HAP-1 (cell line): Measurements from ENCODE around the gene MAPK10.

ENCODE experiments used
- DNase-seq, 2 experiments: peaks; one replicate each; pipeline ENCODE4 v3.0.0-alpha.2; 2016 to 2020; ENCODE audit warnings: low spot score in 2 of 2
- H3K27me3 ChIP-seq: fragments of 250-450 bp; sonication (Bioruptor Pico); 2 replicates; pipeline ENCODE4 v1.5.1; 2020; ENCODE audit warnings: low read depth, mild to moderate bottlenecking, moderate library complexity
- H3K36me3 ChIP-seq: fragments of 250-450 bp; sonication (Bioruptor Pico); replicated peaks from 2 replicates; pipeline ENCODE4 v1.5.1; 2020; ENCODE audit warnings: mild to moderate bottlenecking
- H3K4me1 ChIP-seq: fragments of 250-450 bp; sonication (Bioruptor Pico); 2 replicates; pipeline ENCODE4 v1.5.1; 2020; ENCODE audit warnings: mild to moderate bottlenecking
- H3K4me3 ChIP-seq: fragments of 250-450 bp; sonication (Bioruptor Pico); 2 replicates; pipeline ENCODE4 v1.5.1; 2020; ENCODE audit warnings: mild to moderate bottlenecking, moderate library complexity
- H3K9me3 ChIP-seq: fragments of 250-450 bp; sonication (Bioruptor Pico); 2 replicates; pipeline ENCODE4 v1.5.1; 2020; ENCODE audit warnings: mild to moderate bottlenecking, moderate library complexity
- in situ Hi-C: fragments of 300-500 bp; cut with MboI; formaldehyde crosslinking; loops from 3 replicates; pipeline ENCODE4 v1.14.3; 2020; ENCODE audit warnings: low sequenced_read_pairs, inconsistent platforms, mixed read lengths

The MAPK10 gene

GRCh38 chr4:86280246-86280645 lies 79.6 kb downstream of the MAPK10 start:
- Histone ChIP-seq H3K36me3 (no peaks in the 10 kb centered on the region), H3K9me3 (no peaks in the 10 kb centered on the region), H3K27me3 (no peaks in the 10 kb centered on the region), H3K4me3 (no peak overlapping the region), H3K4me1 (no peaks in the 10 kb centered on the region; the same call in 1 of the 2 replicates)
- no peak for DNase-seq
- in situ Hi-C loops = no loop called here

GRCh38 chr4:86279293-86279960 lies 80.4 kb downstream of the MAPK10 start:
- no peaks in the 10 kb centered on the region; the same call in none of the 2 replicates for H3K4me1 ChIP-seq
- no peak for DNase-seq
- H3K4me3 ChIP-seq = no peak overlapping the region
- in situ Hi-C loops = no loop called here
- H3K9me3 ChIP-seq = no peaks in the 10 kb centered on the region
- no peaks in the 10 kb centered on the region for H3K36me3 ChIP-seq
- no peaks in the 10 kb centered on the region for H3K27me3 ChIP-seq

GRCh38 chr4:86278126-86278525 lies 81.7 kb downstream of the MAPK10 start:
- no peak for DNase-seq
- H3K4me3 ChIP-seq = no peak overlapping the region
- in situ Hi-C loops = no loop called here
- no peaks in the 10 kb centered on the region; the same call in none of the 2 replicates for H3K4me1 ChIP-seq
- no peaks in the 10 kb centered on the region for H3K27me3 ChIP-seq
- no peaks in the 10 kb centered on the region for H3K36me3 ChIP-seq
- H3K9me3 ChIP-seq = no peaks in the 10 kb centered on the region

- H3K4me1 ChIP-seq = no peaks in the 10 kb centered on the region; the same call in 1 of the 2 replicates
- H3K36me3 ChIP-seq = no peaks in the 10 kb centered on the region
- H3K27me3 ChIP-seq = no peaks in the 10 kb centered on the region
- no peak overlapping the region for H3K4me3 ChIP-seq
- H3K9me3 ChIP-seq = no peaks in the 10 kb centered on the region
- no peak for DNase-seq
- in situ Hi-C loops = no loop called here
These were observed 85.2 kb downstream of the MAPK10 start for GRCh38 chr4:86274642-86275041.

GRCh38 chr4:86272669-86273068 lies 87.2 kb downstream of the MAPK10 start:
- in situ Hi-C loops = no loop called here
- Histone ChIP-seq H3K4me3 (no peak overlapping the region), H3K36me3 (no peaks in the 10 kb centered on the region), H3K4me1 (no peaks in the 10 kb centered on the region; the same call in 1 of the 2 replicates), H3K27me3 (no peaks in the 10 kb centered on the region), H3K9me3 (no peaks in the 10 kb centered on the region)
- no peak for DNase-seq

GRCh38 chr4:86271057-86271456 lies 88.8 kb downstream of the MAPK10 start:
- H3K4me1 ChIP-seq = no peaks in the 10 kb centered on the region; the same call in 1 of the 2 replicates
- no peaks in the 10 kb centered on the region for H3K36me3 ChIP-seq
- no peaks in the 10 kb centered on the region for H3K27me3 ChIP-seq
- in situ Hi-C loops = no loop called here
- H3K4me3 ChIP-seq = no peak overlapping the region
- H3K9me3 ChIP-seq = no peaks in the 10 kb centered on the region
- DNase-seq = no peak

- no peak for DNase-seq
- no peaks in the 10 kb centered on the region for H3K4me1 ChIP-seq
- H3K36me3 ChIP-seq = no peaks in the 10 kb centered on the region
- H3K4me3 ChIP-seq = no peak overlapping the region
- in situ Hi-C loops = no loop called here
- H3K9me3 ChIP-seq = no peaks in the 10 kb centered on the region
- H3K27me3 ChIP-seq = no peaks in the 10 kb centered on the region
These were observed 90.5 kb downstream of the MAPK10 start for GRCh38 chr4:86269354-86269753.

- no peaks in the 10 kb centered on the region for H3K36me3 ChIP-seq
- in situ Hi-C loops = no loop called here
- no peak overlapping the region for H3K4me3 ChIP-seq
- no peaks in the 10 kb centered on the region for H3K4me1 ChIP-seq
- DNase-seq = no peak
- H3K9me3 ChIP-seq = no peaks in the 10 kb centered on the region
- no peaks in the 10 kb centered on the region for H3K27me3 ChIP-seq
These were observed 95.6 kb downstream of the MAPK10 start for GRCh38 chr4:86264241-86264640.

GRCh38 chr4:86261636-86262035 lies 98.2 kb downstream of the MAPK10 start:
- in situ Hi-C loops = no loop called here
- H3K4me3 ChIP-seq = no peak overlapping the region
- H3K4me1 ChIP-seq = no peaks in the 10 kb centered on the region

GRCh38 chr4:86256086-86256485 lies 103.8 kb downstream of the MAPK10 start:
- Histone ChIP-seq H3K9me3 (no peaks in the 10 kb centered on the region), H3K4me1 (no peaks in the 10 kb centered on the region), H3K27me3 (peaks cover 3% of the 10 kb centered on the region; the same call in 1 of the 2 replicates), H3K36me3 (no peaks in the 10 kb centered on the region; the same call in 1 of the 2 replicates), H3K4me3 (no peak overlapping the region)
- in situ Hi-C loops = no loop called here
- DNase-seq = no peak

More at GRCh38 chr4:86261636-86262035, 98.2 kb downstream of the MAPK10 start:
- DNase-seq = no peak
- no peaks in the 10 kb centered on the region for H3K9me3 ChIP-seq
- no peaks in the 10 kb centered on the region for H3K36me3 ChIP-seq
- no peaks in the 10 kb centered on the region for H3K27me3 ChIP-seq

GRCh38 chr4:86250619-86251018 lies 109.2 kb downstream of the MAPK10 start:
- no peak overlapping the region for H3K4me3 ChIP-seq
- no peaks in the 10 kb centered on the region for H3K36me3 ChIP-seq
- no peaks in the 10 kb centered on the region for H3K27me3 ChIP-seq
- H3K9me3 ChIP-seq = no peaks in the 10 kb centered on the region
- no peaks in the 10 kb centered on the region for H3K4me1 ChIP-seq
- DNase-seq = no peak
- in situ Hi-C loops = no loop called here

GRCh38 chr4:86250006-86250405 lies 109.8 kb downstream of the MAPK10 start:
- Histone ChIP-seq H3K4me3 (no peak overlapping the region), H3K36me3 (no peaks in the 10 kb centered on the region), H3K4me1 (no peaks in the 10 kb centered on the region), H3K9me3 (no peaks in the 10 kb centered on the region), H3K27me3 (no peaks in the 10 kb centered on the region)
- no peak for DNase-seq
- in situ Hi-C loops = no loop called here

- DNase-seq = no peak
- Histone ChIP-seq H3K27me3 (no peaks in the 10 kb centered on the region), H3K4me3 (no peak overlapping the region), H3K4me1 (no peaks in the 10 kb centered on the region), H3K9me3 (no peaks in the 10 kb centered on the region), H3K36me3 (no peaks in the 10 kb centered on the region)
- in situ Hi-C loops = no loop called here
These were observed 110.8 kb downstream of the MAPK10 start for GRCh38 chr4:86249074-86249473.

GRCh38 chr4:86247906-86248305 lies 111.9 kb downstream of the MAPK10 start:
- Histone ChIP-seq H3K9me3 (no peaks in the 10 kb centered on the region), H3K4me1 (no peaks in the 10 kb centered on the region), H3K36me3 (no peaks in the 10 kb centered on the region), H3K4me3 (no peak overlapping the region), H3K27me3 (no peaks in the 10 kb centered on the region)
- no peak for DNase-seq
- in situ Hi-C loops = no loop called here

- DNase-seq = no peak
- H3K9me3 ChIP-seq = no peaks in the 10 kb centered on the region
- in situ Hi-C loops = no loop called here
- H3K4me1 ChIP-seq = no peaks in the 10 kb centered on the region
- H3K36me3 ChIP-seq = no peaks in the 10 kb centered on the region
- no peak overlapping the region for H3K4me3 ChIP-seq
- H3K27me3 ChIP-seq = no peaks in the 10 kb centered on the region
These were observed 112.5 kb downstream of the MAPK10 start for GRCh38 chr4:86247320-86247719.
